HG03064 (cell line): ENCODE data around the gene CARMIL3.

Experiments
- ATAC-seq: cut with Tn5 transposase; IDR thresholded peaks from one replicate; pipeline ENCODE4 v1.9.1; 2021; ENCODE audit warnings: low read depth; ENCODE audit not compliant: unreplicated experiment

CARMIL3 gene

GRCh38 chr14:24113379-24113800 is 61.6 kb downstream of the CARMIL3 start:
- no peak for ATAC-seq

- ATAC-seq: peak; percentile 35
These were observed 62.2 kb downstream of the CARMIL3 start for GRCh38 chr14:24113801-24114531.

DNA sequence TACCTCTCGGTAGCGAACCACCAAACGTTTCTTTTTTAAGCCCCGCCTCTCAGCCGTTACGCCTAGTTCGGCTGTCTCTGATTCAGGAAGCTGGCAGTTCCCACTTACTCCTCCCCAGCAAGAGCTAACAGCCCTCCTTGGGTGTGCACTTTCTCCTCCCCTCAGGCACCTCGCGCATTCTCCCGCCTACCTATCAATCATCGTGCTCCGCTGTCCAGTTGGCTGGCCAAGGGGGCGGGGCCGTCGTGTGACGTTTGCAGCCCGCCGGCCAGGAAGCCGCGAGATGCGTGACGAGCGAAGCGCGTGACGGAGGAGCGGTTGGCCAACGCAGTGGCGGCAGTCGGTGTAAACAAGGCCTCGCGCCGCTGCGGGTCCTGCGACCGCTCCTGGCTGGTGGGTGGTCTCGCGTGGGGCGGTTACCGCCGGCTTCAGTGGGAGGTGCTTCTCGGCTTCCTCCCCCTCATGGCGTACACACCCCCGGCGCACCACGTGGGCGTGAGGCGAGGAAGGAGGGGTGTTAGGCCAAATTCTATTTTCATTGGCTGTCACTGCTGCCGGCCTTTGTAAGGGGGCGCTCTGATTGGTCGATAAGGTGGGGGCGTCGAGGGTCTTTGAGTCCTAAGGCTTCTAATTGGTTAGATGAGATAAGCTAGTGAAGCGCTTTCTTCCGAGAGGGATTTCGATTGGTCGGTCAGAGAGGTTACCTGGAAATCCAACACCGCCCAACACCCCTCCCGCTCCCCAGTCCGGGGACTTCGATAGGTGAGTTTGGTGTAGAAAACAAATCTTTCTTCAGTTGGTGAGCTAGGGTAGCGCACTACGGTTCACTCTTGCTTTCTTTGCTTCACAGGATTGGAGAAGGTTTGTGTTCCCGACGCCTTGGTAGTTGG is 63.0 kb downstream of the CARMIL3 start, which contains the start of the genes DCAF11 and NRL:
Gene DCAF11 (plus strand): TSS at position 246 of the 890 bp plus-strand sequence. CDS start 818 bp downstream, outside the sequence.
Gene NRL (minus strand): TSS at position 418 of the 890 bp plus-strand sequence. CDS start 32,101 bp downstream, outside the sequence.
- ATAC-seq: peak; percentile 83

- no peak for ATAC-seq
These were observed 63.8 kb downstream of the CARMIL3 start for GRCh38 chr14:24115422-24116127.

DNA sequence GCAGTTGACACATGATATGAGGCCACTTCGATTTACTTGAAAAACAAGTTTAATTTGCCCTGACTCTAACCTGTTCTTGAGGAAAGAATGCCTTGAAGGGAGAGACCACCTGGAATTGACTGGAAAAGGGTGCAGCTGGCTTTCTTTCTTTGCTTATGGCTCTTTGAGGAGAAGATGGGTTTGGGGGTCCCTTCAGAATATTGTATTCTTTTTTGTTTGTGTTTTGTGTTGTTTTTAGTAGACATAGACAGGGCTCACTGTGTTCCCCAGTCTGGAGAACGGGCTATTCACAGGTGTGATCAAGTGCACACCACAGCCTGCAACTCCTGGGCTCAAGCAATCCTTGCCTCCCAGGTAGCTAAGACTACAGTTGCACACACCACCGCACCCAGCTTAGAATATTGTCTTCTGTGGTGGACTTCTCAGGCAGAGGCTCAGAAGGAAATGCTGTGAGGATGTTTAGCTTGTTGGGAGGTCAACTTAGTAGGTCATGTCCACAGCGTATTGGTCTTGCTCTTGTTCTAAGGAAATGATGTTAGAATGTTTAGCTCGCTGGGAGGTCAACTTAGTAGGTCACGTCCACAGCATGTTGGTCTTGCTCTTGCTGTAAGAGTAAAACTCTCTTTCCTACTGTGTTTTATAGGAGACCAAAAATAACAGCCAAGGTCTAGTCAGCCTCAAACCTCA is 64.5 kb downstream of the CARMIL3 start:
- no peak for ATAC-seq

DNA sequence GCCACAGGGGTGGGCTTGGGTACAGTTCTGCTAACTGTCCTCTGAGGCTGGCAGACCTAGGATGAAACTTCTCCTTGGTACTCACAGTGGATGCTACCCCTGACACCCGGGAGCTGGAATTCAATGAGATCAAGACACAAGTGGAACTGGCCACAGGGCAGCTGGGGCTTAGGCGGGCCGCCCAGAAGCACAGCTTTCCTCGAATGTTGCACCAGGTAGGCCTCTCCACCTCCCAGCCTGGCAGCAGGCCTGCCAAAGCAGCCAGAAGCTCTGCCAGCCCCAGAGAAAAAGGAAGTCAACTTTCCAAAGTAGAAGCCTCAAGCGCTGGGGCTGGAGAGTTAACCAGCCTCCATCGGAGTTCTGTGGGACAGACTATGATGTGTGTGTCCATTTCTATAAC is 65.4 kb downstream of the CARMIL3 start:
- ATAC-seq: no peak
